ENCODE measurements around the gene SALL1.

SALL1 gene

GRCh38 chr16:51120730-51121347, 30.2 kb downstream of the SALL1 start:
- Histone ChIP-seq H3K27me3 (ENCODE audit: control insufficient read depth, low read length) (no peaks in the 10 kb centered on the region), H4K20me1 (ENCODE audit: control insufficient read depth, insufficient read depth, low read depth, low read length) (no peaks in the 10 kb centered on the region), H3K36me3 (ENCODE audit: control insufficient read depth, low read length) (no peaks in the 10 kb centered on the region), H3K79me2 (ENCODE audit: control insufficient read depth, low read length) (no peaks in the 10 kb centered on the region), H3K27ac (ENCODE audit: low read depth, low read length) (no peak overlapping the region), H3K9me2 (replicated peaks; ENCODE audit: control insufficient read depth, low read length) (no peaks in the 10 kb centered on the region), H3K9me3 (ENCODE audit: control insufficient read depth, insufficient read depth, low read length) (no peaks in the 10 kb centered on the region), H3F3A (ENCODE audit: control insufficient read depth, insufficient read depth) (no peaks in the 10 kb centered on the region), H3K4me3 (ENCODE audit: low read length) (no peak overlapping the region), H3K4me1 (ENCODE audit: control insufficient read depth, low read length) (no peaks in the 10 kb centered on the region), H3K4me2 (ENCODE audit: low read length) (no peak overlapping the region)
- TF ChIP-seq CTCF (IDR thresholded peaks at IDR 0.05; ENCODE audit: low read depth, low read length, poor library complexity, severe bottlenecking) (no peak), EZH2phosphoT487 (IDR thresholded peaks at IDR 0.05; ENCODE audit: borderline replicate concordance, low read length) (no peak)

- no peak overlapping the region for H3K4me2 ChIP-seq (ENCODE audit: low read length)
- H3F3A ChIP-seq (ENCODE audit: control insufficient read depth, insufficient read depth) = no peaks in the 10 kb centered on the region
- H3K27me3 ChIP-seq (ENCODE audit: control insufficient read depth, low read length) = no peaks in the 10 kb centered on the region
- TF ChIP-seq CTCF (IDR thresholded peaks at IDR 0.05; ENCODE audit: low read depth, low read length, poor library complexity, severe bottlenecking) (no peak), EZH2phosphoT487 (IDR thresholded peaks at IDR 0.05; ENCODE audit: borderline replicate concordance, low read length) (no peak)
- no peaks in the 10 kb centered on the region for H3K4me1 ChIP-seq (ENCODE audit: control insufficient read depth, low read length)
- H3K27ac ChIP-seq (ENCODE audit: low read depth, low read length) = no peak overlapping the region
- no peak overlapping the region for H3K4me3 ChIP-seq (ENCODE audit: low read length)
- H3K79me2 ChIP-seq (ENCODE audit: control insufficient read depth, low read length) = no peaks in the 10 kb centered on the region
- H3K9me3 ChIP-seq (ENCODE audit: control insufficient read depth, insufficient read depth, low read length) = no peaks in the 10 kb centered on the region
- no peaks in the 10 kb centered on the region for H3K9me2 ChIP-seq (replicated peaks; ENCODE audit: control insufficient read depth, low read length)
- H3K36me3 ChIP-seq (ENCODE audit: control insufficient read depth, low read length) = no peaks in the 10 kb centered on the region
- H4K20me1 ChIP-seq (ENCODE audit: control insufficient read depth, insufficient read depth, low read depth, low read length) = no peaks in the 10 kb centered on the region
Measured at GRCh38 chr16:51119973-51120729, 30.9 kb downstream of the SALL1 start.

GRCh38 chr16:51119556-51119955, 31.5 kb downstream of the SALL1 start:
- no peak overlapping the region for H3K27ac ChIP-seq (ENCODE audit: low read depth, low read length)
- H3K9me2 ChIP-seq (replicated peaks; ENCODE audit: control insufficient read depth, low read length) = no peaks in the 10 kb centered on the region
- H3K36me3 ChIP-seq (ENCODE audit: control insufficient read depth, low read length) = no peaks in the 10 kb centered on the region
- H3K4me1 ChIP-seq (ENCODE audit: control insufficient read depth, low read length) = no peaks in the 10 kb centered on the region
- H3K9me3 ChIP-seq (ENCODE audit: control insufficient read depth, insufficient read depth, low read length) = no peaks in the 10 kb centered on the region
- H3K27me3 ChIP-seq (ENCODE audit: control insufficient read depth, low read length) = no peaks in the 10 kb centered on the region
- no peak for TF ChIP-seq CTCF (IDR thresholded peaks at IDR 0.05; ENCODE audit: low read depth, low read length, poor library complexity, severe bottlenecking)
- no peak for TF ChIP-seq EZH2phosphoT487 (IDR thresholded peaks at IDR 0.05; ENCODE audit: borderline replicate concordance, low read length)
- no peaks in the 10 kb centered on the region for H3F3A ChIP-seq (ENCODE audit: control insufficient read depth, insufficient read depth)
- H3K4me2 ChIP-seq (ENCODE audit: low read length) = no peak overlapping the region
- H4K20me1 ChIP-seq (ENCODE audit: control insufficient read depth, insufficient read depth, low read depth, low read length) = no peaks in the 10 kb centered on the region
- H3K79me2 ChIP-seq (ENCODE audit: control insufficient read depth, low read length) = no peaks in the 10 kb centered on the region
- no peak overlapping the region for H3K4me3 ChIP-seq (ENCODE audit: low read length)
